ENCODE results near the gene ROBO1.
"Not testable (repeated sequence)": the region's sequence is repeated elsewhere in the genome, so short reads cannot be mapped to it uniquely, and the experiment has no call there.

Gene ROBO1

DNA sequence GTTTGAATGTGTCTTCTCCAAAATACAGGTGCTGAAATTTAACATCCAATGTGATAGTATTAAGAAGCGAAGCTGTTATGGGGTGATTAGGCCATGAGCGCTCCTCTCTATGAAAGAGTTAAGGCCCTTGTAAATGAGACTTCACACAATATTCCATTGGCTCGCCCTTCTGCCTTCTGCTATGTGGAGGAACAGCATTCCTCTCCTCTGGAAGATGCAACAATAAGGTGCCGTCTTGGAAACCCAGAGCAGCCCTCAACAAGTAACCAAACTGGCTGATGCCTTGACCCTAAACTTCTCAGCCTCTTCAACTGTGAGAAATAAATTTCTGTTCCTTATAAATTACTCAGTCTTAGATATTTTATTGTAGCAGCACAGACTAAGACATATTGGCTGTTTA lies 874.6 kb downstream of the ROBO1 start:
- no peak for DNase-seq

DNA sequence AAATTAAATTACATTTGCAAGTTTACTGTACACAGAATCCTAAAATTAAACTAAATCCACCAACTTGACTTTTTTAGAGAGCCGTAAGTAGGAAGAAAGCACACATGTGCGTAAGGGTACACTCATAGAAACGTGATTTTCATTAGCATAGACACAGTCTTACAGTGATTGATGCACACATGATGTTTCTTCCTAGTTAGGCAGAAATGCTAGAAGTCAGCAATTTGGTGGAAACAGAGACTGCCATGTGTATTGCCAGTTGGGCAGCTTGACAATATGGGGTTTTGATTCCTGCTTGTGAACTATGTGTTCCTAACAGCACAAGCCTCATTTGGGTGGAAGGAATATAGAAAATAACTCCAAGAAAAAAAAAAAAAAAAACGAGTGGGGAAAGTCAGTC lies 878.5 kb downstream of the ROBO1 start:
- DNase-seq, result no peak

DNA sequence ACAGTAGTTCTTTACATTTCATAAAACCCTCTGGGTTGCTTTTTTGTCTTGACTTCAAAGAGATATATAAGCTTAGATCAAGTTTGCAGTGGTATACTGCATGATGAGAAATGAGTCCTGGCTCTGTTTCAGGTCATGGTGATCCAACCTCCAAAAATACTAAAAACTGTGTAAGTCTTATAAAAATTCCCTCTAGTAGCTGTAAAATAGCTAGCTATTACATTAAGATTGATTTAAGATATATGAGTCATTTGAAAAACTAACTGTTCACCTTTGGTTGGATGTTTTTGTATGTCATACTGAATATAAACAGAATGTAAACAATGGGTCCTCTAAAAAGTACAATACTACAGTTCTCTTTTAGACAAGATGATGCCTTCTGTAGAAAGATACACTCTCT lies 879.2 kb downstream of the ROBO1 start:
- DNase-seq, result no peak

DNA sequence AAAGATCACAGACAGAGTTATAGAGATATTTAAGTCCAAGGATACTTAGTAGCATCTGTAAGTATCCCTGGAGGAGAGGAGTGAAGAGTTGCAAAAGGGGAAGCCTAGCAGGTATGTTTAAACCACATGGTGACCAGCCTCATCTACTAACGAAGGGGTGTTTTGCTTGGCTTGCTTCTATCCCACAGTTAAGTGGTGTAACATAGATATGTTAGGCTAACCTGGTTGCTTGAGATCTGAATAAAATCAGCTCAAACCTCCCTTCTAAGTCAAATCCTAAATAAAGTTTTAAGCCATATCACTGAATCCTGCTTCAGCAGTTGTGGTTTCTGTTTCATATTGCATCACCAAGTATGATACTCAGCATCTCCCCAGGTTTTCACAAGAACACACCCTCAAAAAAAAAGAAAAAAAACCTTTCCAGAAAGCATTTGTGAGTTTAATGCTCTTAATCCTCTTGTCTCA lies 880.2 kb downstream of the ROBO1 start:
- no peak for DNase-seq

DNA sequence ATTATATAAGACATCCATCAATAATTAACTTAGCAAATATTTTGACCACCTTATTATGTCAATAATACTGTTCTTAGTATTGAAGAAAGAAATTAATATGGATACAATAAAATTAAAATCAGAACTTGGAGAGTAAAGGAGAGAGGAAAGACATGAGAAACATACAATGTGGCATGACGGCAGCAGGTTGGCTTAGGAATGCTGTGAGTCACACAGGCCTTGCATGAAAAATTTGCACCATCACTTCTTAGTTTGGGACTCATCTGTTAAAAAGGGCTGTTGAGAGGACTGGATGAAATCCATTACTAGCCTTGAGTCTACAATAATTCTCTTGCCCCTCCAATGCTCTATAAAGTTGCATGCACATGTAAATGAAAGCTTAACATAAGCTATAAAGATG lies 880.8 kb downstream of the ROBO1 start:
- DNase-seq, result no peak

DNA sequence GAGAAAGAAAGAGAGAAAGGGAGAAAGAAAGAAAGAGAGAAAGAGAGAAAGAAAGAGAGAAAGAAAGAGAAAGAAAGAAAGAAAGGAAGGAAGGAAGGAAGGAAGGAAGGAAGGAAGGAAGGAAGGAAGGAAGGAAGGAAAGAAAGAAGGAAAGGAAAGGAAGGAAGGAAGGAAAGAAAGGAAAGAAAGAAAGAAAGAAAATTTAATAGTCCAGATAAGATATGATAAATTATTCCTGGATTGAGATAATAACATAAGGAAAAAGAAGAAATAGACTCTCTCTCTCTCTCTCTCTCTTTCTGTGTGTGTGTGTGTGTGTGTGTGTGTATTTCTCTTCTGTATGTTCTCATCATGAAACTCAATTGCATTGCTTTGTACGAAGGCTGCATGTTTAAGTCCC lies 883.2 kb downstream of the ROBO1 start:
- not testable (repeated sequence) for DNase-seq

DNA sequence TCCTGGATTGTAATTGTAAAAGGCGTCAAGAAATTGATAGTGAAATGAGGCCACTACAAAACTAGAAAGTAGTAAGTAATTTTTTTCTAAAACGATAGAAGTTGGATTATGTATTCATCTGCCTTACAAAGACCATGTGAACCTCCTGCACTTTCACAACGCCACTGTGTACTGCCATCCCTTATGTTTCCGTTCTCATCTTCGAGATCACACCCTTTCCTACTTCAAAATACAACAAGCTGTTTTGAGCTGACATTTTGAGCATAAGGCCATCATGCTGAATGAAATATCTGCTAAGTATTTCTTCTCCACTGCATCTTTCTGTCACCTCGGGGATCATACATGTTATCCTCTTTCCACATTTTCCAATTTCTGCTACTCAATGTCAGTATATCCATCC lies 885.5 kb downstream of the ROBO1 start:
- DNase-seq, result no peak

DNA sequence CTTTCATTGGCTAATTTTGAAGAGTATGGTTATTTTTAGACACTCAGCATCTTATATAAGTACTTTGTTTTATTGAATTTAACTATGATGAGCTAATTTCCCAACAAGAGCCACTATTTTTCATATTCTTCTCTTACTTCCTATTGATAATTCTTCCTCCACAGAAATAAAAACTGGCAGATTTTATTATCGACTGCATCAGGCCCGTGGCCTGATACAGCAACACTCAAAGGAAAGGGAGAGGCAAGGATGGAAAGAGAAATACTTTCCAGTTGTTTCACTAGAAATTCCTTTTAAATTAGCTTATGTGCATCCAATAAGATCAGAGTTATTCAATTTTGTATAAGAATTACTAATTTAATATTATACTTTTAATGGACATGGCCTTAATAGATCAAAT lies 886.3 kb downstream of the ROBO1 start:
- DNase-seq, result no peak

DNA sequence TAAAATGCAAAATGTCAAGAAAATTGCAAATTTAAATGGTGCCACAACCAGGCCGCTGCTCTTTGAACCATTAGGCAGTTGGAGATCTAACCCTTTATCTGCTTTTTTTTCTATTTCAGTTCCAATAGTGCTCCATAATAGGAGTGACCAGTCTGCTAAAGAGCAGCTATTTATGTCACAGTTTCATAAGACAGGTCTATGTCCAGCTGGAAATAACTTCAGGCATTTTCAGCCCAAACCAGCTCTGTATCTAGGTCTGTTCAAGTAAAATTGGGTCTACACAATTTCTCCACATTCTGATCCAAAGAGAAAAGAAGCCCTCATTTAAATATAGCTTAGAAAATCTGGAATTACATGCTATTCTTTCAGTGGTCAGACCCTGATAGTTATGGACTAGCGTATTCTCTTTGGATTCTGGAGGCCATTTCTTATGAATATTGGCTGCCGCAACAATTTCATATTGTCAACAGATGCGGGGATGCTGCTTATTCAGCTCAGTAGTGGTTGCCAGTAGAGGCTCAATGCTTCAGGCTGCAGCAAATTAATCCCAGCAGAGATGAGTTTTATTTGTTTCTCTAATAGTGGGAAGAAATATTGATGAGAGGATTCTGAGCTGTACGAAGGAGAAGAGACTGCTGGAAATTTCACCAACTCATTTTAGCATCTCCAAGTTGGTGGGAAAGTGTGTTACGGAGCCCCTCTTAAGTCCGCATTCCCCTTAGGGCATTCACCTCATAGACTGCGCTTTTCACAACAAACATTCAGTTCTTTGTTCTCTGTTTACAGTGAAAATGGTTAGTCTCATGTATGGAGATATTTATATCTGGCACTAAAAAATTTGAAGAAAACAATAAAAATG lies 887.0 kb downstream of the ROBO1 start:
- DNase-seq, result no peak

DNA sequence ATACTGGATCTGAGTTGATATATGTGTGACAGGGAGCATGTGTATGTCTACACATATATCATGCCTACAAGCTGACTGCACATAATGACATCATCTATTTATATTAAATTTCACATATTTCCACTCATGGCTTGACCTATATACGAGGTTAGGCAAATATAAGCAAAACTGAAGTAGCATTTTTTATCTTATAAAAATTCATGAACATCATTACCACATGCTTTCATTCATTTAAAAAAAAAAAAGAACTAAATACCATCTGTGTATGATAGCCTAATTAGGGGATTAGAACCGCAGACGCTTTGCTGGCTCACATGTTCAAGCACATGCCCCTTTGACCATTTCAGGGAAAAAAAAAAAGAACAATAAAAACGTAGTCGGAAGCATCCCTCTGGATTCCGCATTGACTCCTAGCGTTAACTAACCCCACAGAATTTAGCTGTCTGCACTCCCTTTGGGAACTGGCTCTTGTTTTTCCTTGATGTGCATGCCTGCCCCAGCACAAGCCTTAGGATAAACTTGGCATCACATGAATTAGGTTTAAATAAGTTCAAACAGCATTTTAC lies 888.4 kb downstream of the ROBO1 start:
- DNase-seq, result no peak

DNA sequence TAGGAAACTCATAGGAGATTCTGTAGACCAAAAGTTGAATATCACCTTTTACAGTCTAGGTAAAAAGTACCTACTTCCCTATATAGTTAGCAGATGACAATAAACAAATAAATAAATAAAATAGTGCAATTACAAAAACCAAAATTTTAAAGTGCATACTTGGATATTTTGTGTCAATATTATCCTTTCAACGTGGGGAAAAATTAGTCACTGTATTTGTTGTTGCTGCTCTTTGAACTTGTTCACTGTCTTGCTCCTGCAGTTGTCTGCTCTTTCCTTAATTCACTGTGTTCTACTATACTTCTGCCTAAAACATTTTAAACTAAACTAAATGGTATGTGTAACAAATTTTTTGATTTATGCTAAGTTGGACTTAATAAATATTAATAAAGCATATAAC lies 889.0 kb downstream of the ROBO1 start:
- DNase-seq, result no peak

DNA sequence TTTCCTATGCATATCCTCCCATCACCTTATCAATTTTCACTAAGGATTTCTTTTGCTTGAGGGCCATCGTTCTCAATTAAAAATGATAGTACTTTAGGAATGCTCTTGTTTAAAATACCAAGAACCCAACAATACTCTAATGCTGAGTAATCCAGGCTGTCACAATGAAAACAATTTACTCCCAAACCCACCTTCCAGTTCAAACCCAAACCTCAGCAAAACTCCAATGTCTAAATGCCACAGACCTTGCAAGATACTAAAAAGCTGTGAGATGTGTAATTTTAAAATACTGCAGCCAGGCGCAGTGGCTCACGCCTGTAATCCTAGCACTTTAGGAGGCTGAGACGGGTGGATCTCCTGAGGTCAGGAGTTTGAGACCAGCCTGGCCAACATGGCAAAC lies 889.8 kb downstream of the ROBO1 start:
- no peak for DNase-seq

DNA sequence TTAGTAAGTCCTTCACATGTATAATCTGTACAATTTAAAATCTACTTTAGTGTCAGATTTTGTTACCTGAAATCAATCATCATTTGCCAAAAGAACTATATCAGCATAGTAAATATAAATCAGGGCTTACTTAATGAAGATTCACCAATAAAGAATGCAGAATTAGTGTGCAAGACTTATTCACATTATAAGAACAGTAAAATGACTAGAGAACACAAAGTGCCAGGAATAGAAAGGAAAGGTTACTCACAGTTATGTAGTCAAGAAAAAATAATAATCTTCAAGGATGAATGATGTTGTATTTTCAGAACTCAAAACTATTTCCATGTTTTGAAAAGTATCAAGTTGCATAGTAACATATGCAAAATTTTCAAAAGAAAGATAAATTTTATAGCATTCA lies 891.9 kb downstream of the ROBO1 start:
- DNase-seq, result no peak

DNA sequence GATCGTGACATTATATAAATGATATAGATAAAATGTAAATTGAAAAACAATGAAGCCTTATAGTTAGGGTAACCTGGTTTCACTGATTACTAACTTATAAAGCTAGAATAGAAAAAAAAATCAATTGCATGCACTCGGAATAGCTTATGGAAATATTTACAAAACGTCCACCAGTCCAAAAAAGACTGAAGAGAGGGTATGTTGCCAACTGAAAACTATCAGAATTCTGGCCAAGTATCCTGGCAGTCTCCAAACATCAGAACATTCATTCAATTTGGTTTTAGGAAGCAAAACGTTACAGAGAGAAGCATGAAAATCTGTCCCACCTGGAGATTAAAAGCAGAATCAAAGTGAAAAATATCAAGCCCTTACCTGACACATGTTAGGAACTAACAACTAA lies 892.4 kb downstream of the ROBO1 start:
- no peak for DNase-seq

DNA sequence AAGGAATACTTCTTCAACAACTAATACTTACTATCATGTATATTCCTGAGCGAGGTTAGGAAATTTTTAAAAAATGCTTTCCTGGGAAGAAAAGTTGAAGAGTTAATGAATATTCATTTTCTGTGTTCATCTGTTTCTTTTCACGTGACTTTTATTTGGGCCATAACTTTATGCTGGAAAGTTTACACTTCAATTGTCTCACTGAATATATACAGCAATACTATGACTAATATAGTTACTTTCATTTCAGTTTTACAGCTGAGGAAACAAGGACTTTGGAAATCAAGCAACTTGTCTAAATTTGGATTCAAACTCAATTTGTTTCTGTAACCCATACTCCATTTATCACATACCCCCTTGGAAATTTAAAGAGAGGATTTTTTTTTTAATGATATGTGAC lies 894.2 kb downstream of the ROBO1 start:
- DNase-seq, result no peak

DNA sequence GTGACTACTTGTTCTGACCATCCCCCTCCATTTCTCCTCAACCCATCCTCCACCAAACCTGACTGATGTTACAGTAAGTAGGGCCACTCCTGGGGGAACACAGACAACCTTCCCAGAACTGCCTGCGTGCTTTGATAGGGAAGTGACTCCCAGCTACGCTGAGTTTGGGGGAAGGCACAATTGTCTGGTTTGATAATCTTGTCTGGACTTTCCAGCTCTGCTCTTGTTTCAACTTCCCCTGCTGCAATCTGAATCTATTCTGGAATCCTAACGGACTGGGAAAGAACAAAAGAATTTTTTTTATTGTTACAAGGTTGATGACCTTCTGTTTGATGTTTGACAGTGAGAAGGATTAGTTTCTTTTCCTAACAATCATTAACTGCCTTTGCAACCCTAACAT lies 895.6 kb downstream of the ROBO1 start:
- DNase-seq, result no peak

DNA sequence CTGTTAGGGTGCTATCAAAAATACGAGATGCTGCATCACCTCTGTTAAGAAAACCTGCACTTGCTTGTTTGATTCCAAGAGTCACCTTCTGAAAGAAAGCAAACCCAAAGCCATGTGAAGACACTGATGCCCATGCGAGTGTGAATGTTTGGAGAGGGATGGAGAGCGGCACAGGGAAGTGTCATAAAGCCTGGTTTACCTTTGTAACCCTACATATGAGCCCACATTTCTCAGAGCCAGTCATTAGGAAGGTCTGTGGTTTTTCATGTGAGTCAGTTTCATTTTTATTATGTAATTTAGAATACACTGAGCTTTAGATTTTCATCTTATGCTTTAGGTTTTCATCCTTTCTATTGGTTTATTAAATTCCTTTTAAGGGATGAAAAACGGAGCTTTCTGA lies 896.8 kb downstream of the ROBO1 start:
- no peak for DNase-seq

DNA sequence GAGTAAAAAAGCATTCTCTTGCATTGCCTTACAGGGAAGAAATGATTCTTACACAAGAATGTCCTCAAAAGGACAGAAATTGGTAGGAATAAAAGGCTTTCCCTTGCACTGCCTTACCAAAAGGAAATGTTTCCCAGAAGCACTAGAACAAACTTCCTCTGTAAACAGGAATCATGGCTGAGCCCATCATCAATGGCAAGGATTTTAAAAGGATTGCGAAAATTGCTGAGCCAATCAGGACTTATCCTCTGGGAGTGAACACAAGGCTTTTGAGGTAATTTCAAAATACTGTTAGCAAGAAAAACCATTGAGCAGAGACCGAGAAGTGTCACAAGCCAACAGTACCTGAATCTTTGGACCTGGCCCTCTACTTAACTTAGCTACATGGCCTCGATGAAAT lies 897.3 kb downstream of the ROBO1 start:
- DNase-seq, result no peak

DNA sequence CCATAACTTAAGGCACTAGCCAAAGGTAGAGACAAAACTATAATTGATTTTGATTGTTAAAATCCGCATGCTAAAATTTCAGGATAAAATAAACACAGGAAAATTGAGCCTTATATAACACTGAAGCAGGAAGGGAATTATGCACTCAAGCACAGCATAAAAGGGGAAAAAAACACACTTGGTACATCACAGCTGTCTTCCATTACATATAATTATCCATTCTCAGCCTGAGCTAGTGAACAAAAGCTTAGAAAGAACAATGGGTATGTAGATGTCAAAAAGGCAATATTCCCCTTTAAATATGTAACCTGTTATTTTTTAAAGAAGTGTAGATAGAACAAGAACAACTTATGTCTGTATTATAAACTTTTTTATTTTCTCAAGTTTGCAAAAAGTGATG lies 899.2 kb downstream of the ROBO1 start:
- no peak for DNase-seq

DNA sequence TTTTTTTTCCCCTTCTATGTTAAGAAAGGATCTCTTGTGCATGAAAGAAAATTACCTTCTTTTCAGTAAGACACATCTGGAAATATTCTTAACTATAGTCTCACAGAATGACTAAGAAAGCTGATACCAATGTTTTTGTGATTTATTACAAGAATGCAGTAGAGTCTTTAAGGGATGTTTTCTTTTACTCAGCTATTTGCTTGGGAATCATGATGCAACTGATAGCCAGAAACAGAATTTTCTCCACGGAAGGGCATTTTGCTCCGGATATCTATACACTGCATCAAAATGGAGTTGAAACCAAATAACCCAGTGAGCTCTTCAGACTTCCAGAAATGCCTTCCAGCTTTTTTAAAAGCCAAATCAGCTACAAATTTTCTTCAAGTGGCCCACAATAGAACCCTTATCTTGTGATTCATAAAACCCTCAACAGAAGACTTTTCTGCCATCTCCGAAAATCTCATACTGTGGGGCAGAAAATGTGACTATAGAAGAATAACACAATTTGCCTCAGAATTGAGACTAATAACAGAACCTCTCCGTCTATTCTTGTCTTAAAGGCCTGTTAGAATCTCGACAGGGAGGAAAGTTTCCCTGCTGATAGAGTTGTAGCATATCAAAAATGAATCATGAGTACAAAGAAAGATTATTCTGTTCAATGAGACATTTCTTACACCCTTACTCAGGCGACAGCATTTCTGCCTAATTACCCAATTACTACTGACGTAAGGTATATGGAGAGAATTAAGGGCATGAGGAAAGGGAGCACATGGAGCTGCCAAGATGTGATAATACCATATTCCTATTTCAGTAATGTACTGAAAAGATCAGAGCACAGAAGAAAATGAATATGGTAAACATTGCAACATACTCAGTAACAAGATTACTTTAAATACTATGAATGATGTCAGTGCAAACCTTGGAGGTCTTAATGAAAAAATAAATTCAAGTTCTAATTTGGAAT lies 900.1 kb downstream of the ROBO1 start:
- DNase-seq, result no peak

DNA sequence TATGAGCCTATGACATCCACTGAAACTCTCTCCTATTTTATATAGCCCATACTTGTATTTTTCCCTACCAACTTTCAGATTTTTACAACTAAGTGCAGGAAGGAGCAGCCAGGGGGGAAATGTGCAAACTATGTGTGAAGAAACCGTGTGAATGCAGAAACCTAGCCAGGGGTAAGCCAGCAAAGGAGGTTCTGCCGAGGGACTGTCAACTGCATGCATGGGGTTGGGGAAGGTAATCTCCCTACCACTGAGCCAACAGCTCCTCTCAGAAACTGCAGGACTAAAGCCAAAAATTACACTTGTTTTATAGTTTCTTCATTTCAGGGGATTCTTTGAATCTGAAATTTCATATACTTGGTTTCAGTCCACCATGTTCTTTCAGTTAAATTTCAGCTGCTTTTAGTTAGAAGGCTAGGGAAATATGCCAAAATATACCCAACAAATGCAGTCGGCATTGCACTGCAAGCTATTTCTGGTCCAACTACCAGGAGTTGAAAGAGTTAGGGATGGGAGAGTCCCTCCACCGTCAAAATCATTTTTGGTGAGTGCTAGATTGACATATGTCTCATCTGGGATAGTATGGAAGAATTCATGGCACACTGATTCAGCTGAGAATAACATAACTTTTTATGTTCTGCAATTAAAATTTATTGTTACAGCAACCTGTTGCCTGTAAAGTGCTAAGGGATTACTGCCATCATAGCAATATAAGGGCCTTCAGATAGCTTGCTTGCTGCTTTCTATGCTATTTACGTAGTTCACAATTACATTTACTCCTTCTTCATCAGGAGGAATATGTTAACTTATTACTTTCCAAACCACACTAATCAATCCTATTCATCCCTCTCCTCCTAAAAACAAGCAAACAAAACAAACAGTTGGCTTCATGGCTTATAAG lies 904.2 kb downstream of the ROBO1 start:
- DNase-seq, result no peak

DNA sequence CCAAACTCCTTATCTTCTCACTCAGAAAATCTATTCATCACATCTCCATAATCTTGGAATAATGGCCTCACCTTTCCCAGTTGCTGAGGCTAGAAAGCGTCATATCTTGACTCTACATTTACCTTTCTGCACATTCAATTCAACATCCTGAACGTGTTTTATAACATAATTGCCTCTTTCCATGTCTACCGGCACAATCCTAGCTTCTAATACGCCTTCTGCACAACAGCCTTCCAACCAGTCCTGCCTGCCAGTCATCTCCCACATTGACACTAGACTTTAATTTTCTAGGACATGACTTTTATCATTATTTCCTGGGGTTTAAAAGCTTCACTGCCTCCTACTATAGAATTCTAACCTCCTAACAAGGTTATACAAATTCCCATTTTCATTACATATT lies 906.6 kb downstream of the ROBO1 start:
- no peak for DNase-seq

DNA sequence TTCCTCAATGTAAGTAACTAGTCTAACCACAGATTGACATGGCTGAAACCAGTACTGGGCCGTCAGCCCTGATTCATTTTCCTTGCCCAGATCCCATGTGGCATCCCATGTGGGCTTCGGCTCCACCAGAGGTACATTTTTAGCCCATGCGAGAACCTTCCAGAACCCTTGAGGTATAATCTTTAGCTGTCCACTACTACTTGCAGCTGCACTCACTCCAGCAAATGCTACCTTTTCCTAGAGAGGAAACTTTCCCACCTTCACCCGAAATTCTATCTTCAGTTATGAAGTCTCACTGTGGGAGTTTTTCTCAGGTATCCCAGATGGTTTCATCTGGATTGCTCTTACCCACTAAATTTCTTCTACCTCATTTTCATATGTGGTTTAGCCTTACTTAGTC lies 907.2 kb downstream of the ROBO1 start:
- DNase-seq, result no peak
